WTC11 (cell line): ENCODE data around the gene KRTAP2-3. TPM values are rescaled to one million over a fixed set of nuclear protein-coding genes. Genes with fewer than 3 reads are reported as not detected.
"Not testable (repeated sequence)": the region's sequence is repeated elsewhere in the genome, so short reads cannot be mapped to it uniquely, and the experiment has no call there.

Experiments
- ATAC-seq: fragments of 200-7000 bp; cut with Tn5 transposase; 2 replicates; pipeline ENCODE4 v1.10.0; 2021; ENCODE audit warnings: mild to moderate bottlenecking, moderate library complexity
- CTCF ChIA-PET: fragments of 300-600 bp; sonication (Branson Sonifier 250); formaldehyde crosslinking; loops from one replicate; lab custom pipeline; 2021; ENCODE audit warnings: antibody characterized with exemption; lab: Charles Lee
- POLR2A ChIA-PET: fragments of 350-600 bp; sonication (Branson Sonifier 250); formaldehyde crosslinking; loops from one replicate; lab custom pipeline; 2021; ENCODE audit warnings: antibody characterized with exemption; lab: Charles Lee
- DNase-seq: peaks from one replicate; pipeline ENCODE4 v3.0.0; 2021; ENCODE audit warnings: low spot score
- H3K27ac Mint-ChIP-seq: 2 replicates; pipeline ENCODE4 v1.8.0; 2021; ENCODE audit warnings: mixed read lengths
- H3K27me3 Mint-ChIP-seq: 2 replicates; pipeline ENCODE4 v1.8.0; 2021; ENCODE audit warnings: low read depth, mild to moderate bottlenecking, moderate library complexity, mixed read lengths
- H3K36me3 Mint-ChIP-seq: 2 replicates; pipeline ENCODE4 v1.8.0; 2021; ENCODE audit warnings: mixed read lengths
- H3K4me1 Mint-ChIP-seq: 2 replicates; pipeline ENCODE4 v1.8.0; 2022; ENCODE audit warnings: mixed read lengths
- H3K4me3 Mint-ChIP-seq: 2 replicates; pipeline ENCODE4 v1.8.0; 2021; ENCODE audit warnings: mild to moderate bottlenecking, moderate library complexity, mixed read lengths
- H3K9me3 Mint-ChIP-seq: 2 replicates; pipeline ENCODE4 v1.8.0; 2021; ENCODE audit warnings: mixed read lengths
- AFF4 ChIP-seq: sonication (generic); formaldehyde crosslinking; IDR thresholded peaks from 2 replicates; pipeline ENCODE4 v1.8.1; 2023; ENCODE audit warnings: mild to moderate bottlenecking, missing genetic modification reagents, borderline replicate concordance
- ARID4B ChIP-seq: sonication (generic); formaldehyde crosslinking; IDR thresholded peaks from 2 replicates; pipeline ENCODE4 v1.8.0; 2023; ENCODE audit warnings: missing genetic modification reagents, mild to moderate bottlenecking, borderline replicate concordance
- ATF2 ChIP-seq: sonication (generic); formaldehyde crosslinking; IDR thresholded peaks from 2 replicates; pipeline ENCODE4 v1.8.1; 2022; ENCODE audit warnings: low read depth, missing genetic modification reagents, borderline replicate concordance
- ETV6 ChIP-seq: sonication (generic); formaldehyde crosslinking; IDR thresholded peaks from 2 replicates; pipeline ENCODE4 v1.8.1; 2022; ENCODE audit warnings: mild to moderate bottlenecking, missing genetic modification reagents
- FOXK1 ChIP-seq: sonication (generic); formaldehyde crosslinking; IDR thresholded peaks from 2 replicates; pipeline ENCODE4 v1.8.0; 2022; ENCODE audit warnings: mild to moderate bottlenecking, moderate library complexity, missing genetic modification reagents
- FOXP1 ChIP-seq: sonication (generic); formaldehyde crosslinking; IDR thresholded peaks from 2 replicates; pipeline ENCODE4 v1.8.0; 2022; ENCODE audit warnings: missing genetic modification reagents, mild to moderate bottlenecking, moderate library complexity, borderline replicate concordance
- GABPB1 ChIP-seq: sonication (generic); formaldehyde crosslinking; IDR thresholded peaks from 2 replicates; pipeline ENCODE4 v1.8.1; 2023; ENCODE audit warnings: mild to moderate bottlenecking, missing genetic modification reagents
- IRF2 ChIP-seq: sonication (generic); formaldehyde crosslinking; IDR thresholded peaks from 2 replicates; pipeline ENCODE4 v1.8.0; 2022; ENCODE audit warnings: low read depth, missing genetic modification reagents, borderline replicate concordance
- MAX ChIP-seq: sonication (generic); formaldehyde crosslinking; IDR thresholded peaks from 2 replicates; pipeline ENCODE4 v1.8.0; 2022; ENCODE audit warnings: mild to moderate bottlenecking, missing genetic modification reagents
- MLX ChIP-seq: sonication (generic); formaldehyde crosslinking; IDR thresholded peaks from 2 replicates; pipeline ENCODE4 v1.8.1; 2023; ENCODE audit warnings: mild to moderate bottlenecking, missing genetic modification reagents, moderate library complexity
- NR2C2 ChIP-seq: sonication (generic); formaldehyde crosslinking; IDR thresholded peaks from 2 replicates; pipeline ENCODE4 v1.8.0; 2022; ENCODE audit warnings: mild to moderate bottlenecking, missing genetic modification reagents
- NR3C1 ChIP-seq: sonication (generic); formaldehyde crosslinking; conservative IDR thresholded peaks from 2 replicates; pipeline ENCODE4 v1.8.1; 2023; ENCODE audit warnings: low read depth, mild to moderate bottlenecking, missing genetic modification reagents
- RORB ChIP-seq: fragments of 250-450 bp; sonication (Bioruptor Pico); IDR thresholded peaks from 2 replicates; pipeline ENCODE4 v1.9.0; 2021; ENCODE audit warnings: mild to moderate bottlenecking
- STAT6 ChIP-seq: sonication (generic); formaldehyde crosslinking; conservative IDR thresholded peaks from 2 replicates; pipeline ENCODE4 v1.8.1; 2023; ENCODE audit warnings: mild to moderate bottlenecking, low read depth, missing genetic modification reagents, moderate library complexity
- ZNF423 ChIP-seq: fragments of 250-450 bp; sonication (Bioruptor Pico); IDR thresholded peaks from 2 replicates; pipeline ENCODE4 v2.1.2; 2022; ENCODE audit warnings: mild to moderate bottlenecking, moderate library complexity
- total RNA-seq: library from RNA; stranded (reverse); gene quantifications from 3 replicates; pipeline ENCODE4 v1.2.3, GENCODE V29; 2021

Gene KRTAP2-3
- total RNA-seq, 1 experiment from 2014 or later: not detected

- TF ChIP-seq ARID4B (CRISPR knock-in tag) (no peak), MAX (CRISPR knock-in tag) (no peak)
Observed at GRCh38 chr17:41061964-41062363, 2.0 kb upstream of the KRTAP2-3 start (continued).

- H3K9me3 Mint-ChIP-seq, H3K36me3 Mint-ChIP-seq, H3K27me3 Mint-ChIP-seq, H3K4me3 Mint-ChIP-seq, POLR2A ChIA-PET: not testable (repeated sequence)
- DNase-seq (peak; percentile 14), ATAC-seq (peak; percentile 43)
- Mint-ChIP-seq H3K4me1 (peaks cover 14% of the 10 kb centered on the region), H3K27ac (peak overlapping the region; percentile 60; the same call in 1 of the 2 replicates)
- CTCF ChIA-PET: interaction anchor here (0.9 to 1.1 kb wide), 2 partner anchors 20 to 606 kb away, joined by 3 to 4 read pairs; no protein-coding TSS in a partner anchor
- TF ChIP-seq GABPB1 (CRISPR knock-in tag) (peak; percentile 56; the same call in 1 of the 2 replicates), ZNF423 (CRISPR knock-in tag) (peak; percentile 42; the same call in 1 of the 2 replicates)
Observed at GRCh38 chr17:41059276-41060051, 450 bp downstream of the KRTAP2-3 start.

- Mint-ChIP-seq H3K9me3 (peaks cover 8% of the 10 kb centered on the region), H3K36me3 (peaks cover 4% of the 10 kb centered on the region; the same call in 1 of the 2 replicates), H3K27me3 (no peaks in the 10 kb centered on the region), H3K27ac (no peak overlapping the region), H3K4me1 (peaks cover 17% of the 10 kb centered on the region), H3K4me3 (no peak overlapping the region)
- POLR2A ChIA-PET: no interaction called here
- CTCF ChIA-PET: interaction anchor here (0.9 to 1.1 kb wide), 2 partner anchors 19 to 607 kb away, joined by 3 to 4 read pairs; no protein-coding TSS in a partner anchor
- ATAC-seq (no peak), DNase-seq (no peak)
- no peak for TF ChIP-seq AFF4 (CRISPR knock-in tag)
- no peak for TF ChIP-seq ZNF423 (CRISPR knock-in tag)
- TF ChIP-seq ETV6 (CRISPR knock-in tag): no peak
- TF ChIP-seq MLX (CRISPR knock-in tag): no peak
- no peak for TF ChIP-seq FOXP1 (CRISPR knock-in tag)
- TF ChIP-seq IRF2 (CRISPR knock-in tag): no peak
- no peak for TF ChIP-seq NR3C1 (CRISPR knock-in tag)
- TF ChIP-seq RORB (CRISPR knock-in tag): no peak
- no peak for TF ChIP-seq NR2C2 (CRISPR knock-in tag)
- TF ChIP-seq FOXK1: no peak
- TF ChIP-seq STAT6 (CRISPR knock-in tag): no peak
- no peak for TF ChIP-seq ATF2
Observed at GRCh38 chr17:41058741-41059140, 1.2 kb downstream of the KRTAP2-3 start.
